Measurements from ENCODE around the gene SAFB. TPM values are rescaled to one million over a fixed set of nuclear protein-coding genes. Genes with fewer than 3 reads are reported as not detected.

Gene SAFB
- total and polyA plus RNA-seq, 2 of the 13 experiments (the other 11 are each of a cell fraction or from before 2014, with no cell fraction given) = 21.0 to 28.4 TPM

DNA sequence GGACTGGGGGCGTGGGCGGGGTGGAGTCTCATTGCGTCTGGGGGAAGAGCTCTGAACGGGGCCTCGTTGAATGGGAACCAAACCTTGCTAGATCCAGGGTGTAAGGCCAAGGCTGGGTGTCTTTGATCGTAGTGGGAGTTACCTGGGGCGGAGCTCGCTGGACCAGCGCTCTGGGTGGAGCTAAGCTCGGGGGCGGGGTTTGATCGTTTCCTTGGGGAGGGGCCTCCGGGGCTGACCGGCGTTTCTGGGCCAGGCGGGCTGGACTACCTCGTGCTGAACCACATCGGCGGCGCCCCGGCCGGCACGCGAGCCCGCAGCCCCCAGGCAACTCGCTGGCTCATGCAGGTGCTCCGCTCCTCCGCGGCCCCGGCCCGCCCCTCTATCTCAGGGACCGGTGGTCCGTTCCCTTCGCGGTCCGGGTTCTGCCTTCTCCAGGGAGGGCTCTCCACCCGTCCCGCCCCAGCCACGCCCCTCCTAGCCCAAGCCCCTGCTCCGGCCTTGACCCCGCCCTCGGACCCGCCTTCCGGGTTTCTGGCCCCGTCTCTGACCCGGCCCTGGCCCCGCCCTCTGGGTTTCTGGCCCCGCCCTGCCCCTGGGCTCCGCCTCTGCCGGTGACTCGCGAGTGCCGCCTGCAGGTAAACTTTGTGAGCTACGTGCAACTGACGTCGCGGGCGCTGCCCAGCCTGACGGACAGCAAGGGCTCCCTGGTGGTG lies 63.9 kb downstream of the SAFB start (continued):
- TF ChIP-seq, protein P1, sequence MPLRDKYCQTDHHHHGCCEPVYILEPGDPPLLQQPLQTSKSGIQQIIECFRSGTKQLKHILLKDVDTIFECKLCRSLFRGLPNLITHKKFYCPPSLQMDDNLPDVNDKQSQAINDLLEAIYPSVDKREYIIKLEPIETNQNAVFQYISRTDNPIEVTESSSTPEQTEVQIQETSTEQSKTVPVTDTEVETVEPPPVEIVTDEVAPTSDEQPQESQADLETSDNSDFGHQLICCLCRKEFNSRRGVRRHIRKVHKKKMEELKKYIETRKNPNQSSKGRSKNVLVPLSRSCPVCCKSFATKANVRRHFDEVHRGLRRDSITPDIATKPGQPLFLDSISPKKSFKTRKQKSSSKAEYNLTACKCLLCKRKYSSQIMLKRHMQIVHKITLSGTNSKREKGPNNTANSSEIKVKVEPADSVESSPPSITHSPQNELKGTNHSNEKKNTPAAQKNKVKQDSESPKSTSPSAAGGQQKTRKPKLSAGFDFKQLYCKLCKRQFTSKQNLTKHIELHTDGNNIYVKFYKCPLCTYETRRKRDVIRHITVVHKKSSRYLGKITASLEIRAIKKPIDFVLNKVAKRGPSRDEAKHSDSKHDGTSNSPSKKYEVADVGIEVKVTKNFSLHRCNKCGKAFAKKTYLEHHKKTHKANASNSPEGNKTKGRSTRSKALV (CRISPR knock-in tag; IDR thresholded peaks at IDR 0.05) = 0 out of 2 replicates have a peak, but pooled peaks have one; percentile 32
- no peak for TF ChIP-seq NFRKB (IDR thresholded peaks at IDR 0.05)
- peak; percentile 89 for TF ChIP-seq ZMYM3 (CRISPR knock-in tag; IDR thresholded peaks at IDR 0.05)
- TF ChIP-seq HNRNPLL (IDR thresholded peaks at IDR 0.05; ENCODE audit: low read depth, low read length, poor library complexity, severe bottlenecking) = peak; percentile 62
- TF ChIP-seq GABPA (IDR thresholded peaks at IDR 0.05; ENCODE audit: low read depth, low read length) = no peak
- peak; percentile 26; the same call in 1 of the 2 replicates for TF ChIP-seq GABPA (CRISPR knock-in tag; IDR thresholded peaks at IDR 0.05; ENCODE audit: low read depth)
- TF ChIP-seq NRL (CRISPR knock-in tag; IDR thresholded peaks at IDR 0.05; ENCODE audit: borderline replicate concordance) = no peak
- no peak for TF ChIP-seq ZNF343 (CRISPR knock-in tag; IDR thresholded peaks at IDR 0.05)
- no peak for TF ChIP-seq MLLT10 (CRISPR knock-in tag; IDR thresholded peaks at IDR 0.05)
- TF ChIP-seq, protein P2, sequence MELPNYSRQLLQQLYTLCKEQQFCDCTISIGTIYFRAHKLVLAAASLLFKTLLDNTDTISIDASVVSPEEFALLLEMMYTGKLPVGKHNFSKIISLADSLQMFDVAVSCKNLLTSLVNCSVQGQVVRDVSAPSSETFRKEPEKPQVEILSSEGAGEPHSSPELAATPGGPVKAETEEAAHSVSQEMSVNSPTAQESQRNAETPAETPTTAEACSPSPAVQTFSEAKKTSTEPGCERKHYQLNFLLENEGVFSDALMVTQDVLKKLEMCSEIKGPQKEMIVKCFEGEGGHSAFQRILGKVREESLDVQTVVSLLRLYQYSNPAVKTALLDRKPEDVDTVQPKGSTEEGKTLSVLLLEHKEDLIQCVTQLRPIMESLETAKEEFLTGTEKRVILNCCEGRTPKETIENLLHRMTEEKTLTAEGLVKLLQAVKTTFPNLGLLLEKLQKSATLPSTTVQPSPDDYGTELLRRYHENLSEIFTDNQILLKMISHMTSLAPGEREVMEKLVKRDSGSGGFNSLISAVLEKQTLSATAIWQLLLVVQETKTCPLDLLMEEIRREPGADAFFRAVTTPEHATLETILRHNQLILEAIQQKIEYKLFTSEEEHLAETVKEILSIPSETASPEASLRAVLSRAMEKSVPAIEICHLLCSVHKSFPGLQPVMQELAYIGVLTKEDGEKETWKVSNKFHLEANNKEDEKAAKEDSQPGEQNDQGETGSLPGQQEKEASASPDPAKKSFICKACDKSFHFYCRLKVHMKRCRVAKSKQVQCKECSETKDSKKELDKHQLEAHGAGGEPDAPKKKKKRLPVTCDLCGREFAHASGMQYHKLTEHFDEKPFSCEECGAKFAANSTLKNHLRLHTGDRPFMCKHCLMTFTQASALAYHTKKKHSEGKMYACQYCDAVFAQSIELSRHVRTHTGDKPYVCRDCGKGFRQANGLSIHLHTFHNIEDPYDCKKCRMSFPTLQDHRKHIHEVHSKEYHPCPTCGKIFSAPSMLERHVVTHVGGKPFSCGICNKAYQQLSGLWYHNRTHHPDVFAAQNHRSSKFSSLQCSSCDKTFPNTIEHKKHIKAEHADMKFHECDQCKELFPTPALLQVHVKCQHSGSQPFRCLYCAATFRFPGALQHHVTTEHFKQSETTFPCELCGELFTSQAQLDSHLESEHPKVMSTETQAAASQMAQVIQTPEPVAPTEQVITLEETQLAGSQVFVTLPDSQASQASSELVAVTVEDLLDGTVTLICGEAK (IDR thresholded peaks at IDR 0.05) = no peak
- TF ChIP-seq, protein P2 (CRISPR knock-in tag; IDR thresholded peaks at IDR 0.05) = peak; percentile 33; the same call in 1 of the 2 replicates
- TF ChIP-seq SRSF1 (optimal IDR thresholded peaks at IDR 0.05; ENCODE audit: low read depth, low read length) = no peak
- TF ChIP-seq, protein P3, sequence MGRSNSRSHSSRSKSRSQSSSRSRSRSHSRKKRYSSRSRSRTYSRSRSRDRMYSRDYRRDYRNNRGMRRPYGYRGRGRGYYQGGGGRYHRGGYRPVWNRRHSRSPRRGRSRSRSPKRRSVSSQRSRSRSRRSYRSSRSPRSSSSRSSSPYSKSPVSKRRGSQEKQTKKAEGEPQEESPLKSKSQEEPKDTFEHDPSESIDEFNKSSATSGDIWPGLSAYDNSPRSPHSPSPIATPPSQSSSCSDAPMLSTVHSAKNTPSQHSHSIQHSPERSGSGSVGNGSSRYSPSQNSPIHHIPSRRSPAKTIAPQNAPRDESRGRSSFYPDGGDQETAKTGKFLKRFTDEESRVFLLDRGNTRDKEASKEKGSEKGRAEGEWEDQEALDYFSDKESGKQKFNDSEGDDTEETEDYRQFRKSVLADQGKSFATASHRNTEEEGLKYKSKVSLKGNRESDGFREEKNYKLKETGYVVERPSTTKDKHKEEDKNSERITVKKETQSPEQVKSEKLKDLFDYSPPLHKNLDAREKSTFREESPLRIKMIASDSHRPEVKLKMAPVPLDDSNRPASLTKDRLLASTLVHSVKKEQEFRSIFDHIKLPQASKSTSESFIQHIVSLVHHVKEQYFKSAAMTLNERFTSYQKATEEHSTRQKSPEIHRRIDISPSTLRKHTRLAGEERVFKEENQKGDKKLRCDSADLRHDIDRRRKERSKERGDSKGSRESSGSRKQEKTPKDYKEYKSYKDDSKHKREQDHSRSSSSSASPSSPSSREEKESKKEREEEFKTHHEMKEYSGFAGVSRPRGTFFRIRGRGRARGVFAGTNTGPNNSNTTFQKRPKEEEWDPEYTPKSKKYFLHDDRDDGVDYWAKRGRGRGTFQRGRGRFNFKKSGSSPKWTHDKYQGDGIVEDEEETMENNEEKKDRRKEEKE (IDR thresholded peaks at IDR 0.05) = no peak
- peak; percentile 64 for TF ChIP-seq ZNF781 (CRISPR knock-in tag; IDR thresholded peaks at IDR 0.05; ENCODE audit: borderline replicate concordance, not compliant biosample characterization)
- TF ChIP-seq ZNF615 (CRISPR knock-in tag; IDR thresholded peaks at IDR 0.05; ENCODE audit: borderline replicate concordance) = no peak
- peak; percentile 89 for TF ChIP-seq CREB1 (IDR thresholded peaks at IDR 0.05)
- TF ChIP-seq CREB1 (CRISPR knock-in tag; IDR thresholded peaks at IDR 0.05) = peak; percentile 57
